Activated CD8-positive, alpha-beta memory T cell treated with anti-CD3 and anti-CD28 coated beads for 48 hours (primary cell): ENCODE data around the gene DENND1C.

Source experiments
- DNase-seq, 3 experiments: peaks; one replicate each; pipeline ENCODE4 v3.0.0-alpha.2; 2020; ENCODE audit warnings: low read depth in 2 of 3, low spot score in 2 of 3

Gene DENND1C

GRCh38 chr19:6481541-6482342 lies at the start of gene DENND1C:
TSS of gene DENND1C (minus strand) at chr19:6481787. CDS start at chr19:6481695, 92 bp downstream.
- peak in 2 of 3 experiments; percentile 41 to 52 for DNase-seq

DNA sequence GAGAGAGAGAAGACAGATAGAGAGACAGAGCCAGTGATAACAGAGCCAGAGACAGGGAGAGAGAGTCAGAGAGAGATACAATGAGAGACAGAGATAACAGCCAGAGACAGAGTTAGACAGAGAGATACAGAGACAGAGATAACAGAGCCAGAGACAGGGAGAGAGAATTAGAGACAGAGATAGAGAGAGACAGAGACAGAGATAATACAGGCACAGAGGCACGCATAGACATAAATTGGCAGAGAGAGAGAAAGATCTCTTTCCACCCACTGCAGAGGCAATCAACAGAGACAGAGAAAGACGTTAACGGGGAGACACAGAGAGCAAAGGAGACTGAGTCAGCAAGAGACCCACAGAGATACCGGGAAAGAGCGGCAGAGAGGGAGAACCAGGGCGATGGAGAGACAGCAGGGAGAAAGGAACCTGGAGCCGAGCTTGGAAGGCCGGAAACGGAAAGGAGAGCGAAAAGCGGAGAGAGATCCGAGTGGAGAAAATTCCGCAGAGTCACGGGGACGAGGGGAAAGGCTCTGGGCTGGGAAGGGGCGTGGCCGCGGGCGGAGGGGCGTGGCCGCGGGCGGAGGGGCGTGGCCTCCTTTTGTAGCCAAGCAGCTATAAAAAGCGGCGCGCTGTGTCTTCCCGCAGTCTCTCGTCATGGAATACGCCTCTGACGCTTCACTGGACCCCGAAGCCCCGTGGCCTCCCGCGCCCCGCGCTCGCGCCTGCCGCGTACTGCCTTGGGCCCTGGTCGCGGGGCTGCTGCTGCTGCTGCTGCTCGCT lies 49.0 kb upstream of the DENND1C start, which contains the start of gene TNFSF9:
Gene TNFSF9, plus strand, starts transcription at position 641 of the 777 bp plus-strand sequence. Its CDS starts 11 bp downstream, at position 652.
- DNase-seq: peak; percentile 70 to 86 (median 85)

- no peak for DNase-seq
These were observed 48.4 kb upstream of the DENND1C start for GRCh38 chr19:6529937-6530385.

- no peak for DNase-seq
These were observed 47.8 kb upstream of the DENND1C start for GRCh38 chr19:6529351-6529750.

- DNase-seq: no peak
These were observed 47.0 kb upstream of the DENND1C start for GRCh38 chr19:6528544-6529121.

GRCh38 chr19:6527893-6528543 lies 46.4 kb upstream of the DENND1C start:
- no peak for DNase-seq

DNA sequence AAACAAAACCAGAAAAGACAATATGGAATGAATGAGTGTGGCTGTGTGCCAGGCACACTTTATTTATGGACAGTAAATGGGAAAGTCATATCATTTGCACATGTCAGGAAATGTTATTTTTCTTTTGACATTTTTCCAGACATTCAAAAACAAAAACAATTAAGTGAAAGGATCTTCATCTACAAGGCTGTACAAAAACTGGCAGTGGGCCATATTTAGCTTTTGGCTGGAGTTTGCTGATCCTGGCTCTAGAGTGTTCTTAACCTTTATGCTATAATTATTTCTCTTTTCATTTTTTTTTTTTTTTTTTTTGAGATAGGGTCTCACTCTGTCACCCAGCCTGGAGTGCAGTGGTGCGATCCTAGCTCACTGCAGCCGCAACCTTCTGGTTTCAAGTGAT lies 42.7 kb upstream of the DENND1C start:
- no peak for DNase-seq

DNA sequence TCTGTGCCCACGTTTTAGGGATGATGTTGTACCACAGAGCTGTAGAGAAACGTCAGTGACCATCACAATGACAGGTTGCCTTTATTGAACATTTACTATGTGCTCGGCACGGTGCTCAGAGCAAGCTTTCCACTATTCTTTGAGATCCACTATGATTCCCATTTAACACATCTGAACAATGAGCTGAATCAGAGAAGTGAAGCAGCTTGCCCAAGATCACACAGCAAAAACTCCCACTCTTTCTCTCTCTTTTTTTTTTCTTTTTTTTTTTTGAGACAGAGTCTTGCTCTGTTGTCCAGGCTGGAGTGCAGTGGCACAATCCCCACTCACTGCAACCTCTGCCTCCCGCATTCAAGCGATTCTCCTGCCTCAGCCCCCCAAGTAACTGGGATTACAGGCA lies 41.1 kb upstream of the DENND1C start:
- no peak for DNase-seq

DNA sequence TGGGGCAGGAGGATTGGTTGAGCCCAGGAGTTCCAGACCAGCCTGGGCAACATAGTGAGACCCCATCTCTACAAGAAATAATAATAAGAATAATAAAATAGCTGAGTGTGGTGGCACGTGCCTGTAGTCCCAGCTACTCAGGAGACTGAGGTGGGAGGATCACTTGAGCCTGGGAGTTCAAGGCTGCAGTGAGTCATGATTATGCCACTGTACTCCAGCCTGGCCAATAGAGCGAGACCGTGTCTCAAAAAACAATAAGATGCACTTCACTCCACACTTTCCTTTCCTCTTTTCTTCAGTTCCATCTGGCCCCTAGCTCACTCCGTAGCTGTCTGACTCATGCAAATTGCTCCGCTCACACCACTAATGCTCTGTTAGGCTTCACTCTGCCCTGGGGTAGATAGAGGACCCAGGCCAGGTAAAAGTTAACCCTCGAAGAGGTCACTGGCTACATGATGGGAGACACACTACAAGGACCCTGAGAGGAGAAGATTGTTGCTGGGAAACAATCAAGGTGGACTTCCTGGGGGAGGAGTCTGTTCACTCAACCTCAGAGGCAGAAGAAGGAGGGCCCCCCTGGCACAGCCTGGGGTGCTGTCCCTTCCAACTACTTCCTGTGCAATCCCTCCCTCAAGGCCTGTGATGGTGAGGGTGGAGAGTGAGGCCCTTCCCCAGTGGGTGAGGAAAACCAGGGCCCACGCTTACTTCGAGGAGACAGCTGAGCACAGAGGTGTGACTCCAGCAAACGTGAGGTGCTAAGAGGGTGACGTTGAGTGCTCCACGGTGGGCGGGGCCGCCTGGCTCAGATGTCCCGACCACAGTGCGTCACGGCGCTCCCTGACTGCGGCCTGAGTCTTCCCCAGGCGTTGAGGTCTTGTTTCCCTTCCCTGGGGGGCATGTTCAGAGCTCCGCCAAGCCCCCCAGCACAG lies 40.4 kb upstream of the DENND1C start:
- peak in 1 of 3 experiments; percentile 55 for DNase-seq

DNA sequence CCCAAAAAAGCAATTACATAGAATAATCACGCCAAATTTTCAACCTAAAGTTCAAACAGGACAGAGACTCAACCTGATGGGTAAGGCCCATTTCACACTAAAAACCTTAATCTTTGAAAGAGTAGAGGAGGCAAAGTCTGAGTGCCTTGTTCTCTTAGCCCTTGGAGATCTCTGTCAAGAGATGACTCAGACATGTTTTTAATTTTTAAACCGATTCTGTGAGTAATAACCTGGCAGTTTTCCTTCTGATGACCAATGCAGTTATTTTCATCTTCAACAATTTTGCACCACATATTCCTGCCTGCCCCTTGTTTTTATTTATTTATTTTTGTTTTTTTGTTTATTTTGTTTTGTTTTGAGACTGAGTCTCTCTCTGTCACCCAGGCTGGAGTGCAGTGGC lies 37.7 kb upstream of the DENND1C start:
- no peak for DNase-seq

GRCh38 chr19:6518145-6518911 lies 36.7 kb upstream of the DENND1C start:
- no peak for DNase-seq

- peak; percentile 84 to 97 (median 91) for DNase-seq
These were observed 35.2 kb upstream of the DENND1C start for GRCh38 chr19:6516659-6517291.

DNA sequence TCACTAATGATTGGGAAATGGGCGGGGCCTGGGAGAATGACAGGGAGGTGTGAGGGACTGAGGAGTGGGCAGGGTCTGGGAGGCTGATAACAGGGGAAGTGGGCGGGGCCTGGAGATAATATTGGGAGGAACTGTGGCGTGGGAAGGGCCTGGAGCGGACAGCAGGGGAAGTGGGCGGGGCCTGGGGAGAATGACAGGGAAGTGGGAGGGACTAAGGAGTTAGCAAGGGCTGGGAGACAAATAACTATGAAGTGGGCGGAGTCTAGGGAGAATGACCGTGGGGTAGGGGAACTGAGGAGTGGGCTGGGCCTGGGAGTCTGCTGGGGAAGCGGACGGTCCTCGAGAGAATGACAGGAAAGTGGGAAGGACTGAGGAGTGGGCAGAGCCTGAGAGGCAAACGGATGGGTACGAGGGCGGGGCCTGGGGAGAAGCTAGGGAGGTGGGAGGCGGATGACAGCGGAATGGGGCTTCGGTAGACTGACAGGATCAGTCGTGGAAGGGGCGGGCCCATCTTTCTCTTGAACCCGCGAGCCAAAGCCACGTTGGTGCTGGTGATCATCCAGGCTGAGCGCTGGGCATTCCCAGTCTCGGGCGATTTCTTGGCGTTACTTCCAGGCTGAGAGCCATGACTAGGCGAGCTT lies 34.6 kb upstream of the DENND1C start:
- peak; percentile 35 to 47 (median 45) for DNase-seq

GRCh38 chr19:6514926-6515544 lies 33.4 kb upstream of the DENND1C start:
- no peak for DNase-seq

GRCh38 chr19:6514089-6514488 lies 32.5 kb upstream of the DENND1C start:
- no peak for DNase-seq

DNA sequence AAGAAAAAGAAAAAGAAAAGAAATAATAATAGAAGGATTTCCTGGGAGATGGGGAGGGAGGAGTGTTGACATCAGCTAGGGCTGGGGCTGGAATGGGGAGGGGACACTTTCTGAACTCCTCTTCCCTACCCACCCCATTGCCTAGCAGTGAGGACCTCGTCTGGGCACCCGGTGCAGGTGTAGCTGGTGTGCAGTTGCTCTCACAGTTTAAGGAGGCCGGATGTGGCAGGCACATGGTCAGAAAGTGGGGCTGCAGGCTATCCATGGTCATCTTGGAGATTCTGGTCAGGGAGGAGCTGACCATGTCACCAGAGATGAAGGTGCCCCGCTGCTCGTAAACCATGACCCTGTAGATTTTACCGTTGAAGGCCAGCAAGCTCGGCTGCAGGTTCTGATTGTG lies 29.0 kb upstream of the DENND1C start:
- DNase-seq: no peak

- DNase-seq: no peak
These were observed 27.8 kb upstream of the DENND1C start for GRCh38 chr19:6509118-6509971.
